Lower lobe of right lung (tissue), 2 donors: ENCODE data around the gene APOL5. TPM values are rescaled to one million over a fixed set of nuclear protein-coding genes. Genes with fewer than 3 reads are reported as not detected.

ENCODE experiments used
- ATAC-seq, 2 donors: fragments of 200-7000 bp; cut with Tn5 transposase; one replicate each; pipeline ENCODE4 v1.9.1; 2020 to 2022; ENCODE audit warnings: mild to moderate bottlenecking in 2 of 2, moderate library complexity in 2 of 2
- DNase-seq: peaks from one replicate; pipeline ENCODE4 v3.0.0-alpha.2; 2020
- H3K27ac ChIP-seq: fragments of 200-600 bp; one replicate; pipeline ENCODE4 v1.8.0; 2022
- H3K27me3 ChIP-seq: fragments of 200-600 bp; one replicate; pipeline ENCODE4 v1.8.0; 2022; ENCODE audit warnings: low read depth
- H3K36me3 ChIP-seq: fragments of 200-600 bp; one replicate; pipeline ENCODE4 v1.8.0; 2022; ENCODE audit warnings: mild to moderate bottlenecking
- H3K4me1 ChIP-seq: fragments of 200-600 bp; one replicate; pipeline ENCODE4 v1.8.0; 2022
- H3K4me3 ChIP-seq: fragments of 200-600 bp; one replicate; pipeline ENCODE4 v1.8.0; 2022; ENCODE audit warnings: mild to moderate bottlenecking
- H3K9me3 ChIP-seq: fragments of 200-600 bp; one replicate; pipeline ENCODE4 v1.8.0; 2022
- intact Hi-C: fragments of 100-400 bp; cut with DNase I; formaldehyde crosslinking; loops from one replicate; pipeline ENCODE4 v1.11.0; 2022
- total RNA-seq: library from RNA; stranded (reverse); fragmentation: NEBNext Ultra II Directional; extraction: Animal tissue kit (Norgen Biotek cat#: 25700); gene quantifications from one replicate; pipeline ENCODE4 v1.2.1, GENCODE V29; 2021
- TF ChIP-seq, protein P1 (sequence below): fragments of 200-600 bp; IDR thresholded peaks from one replicate; pipeline ENCODE4 v1.8.0; 2022; ENCODE audit warnings: antibody characterized with exemption, mild to moderate bottlenecking
- donor health status: DM: no; HTN: yes; CAD: no; lungs with severe emphysema.

Gene APOL5
- total RNA-seq, 1 donor from 2014 or later, result not detected

GRCh38 chr22:35686298-35686697, 31.4 kb upstream of the APOL5 start:
- H3K9me3 ChIP-seq, result no peaks in the 10 kb centered on the region
- no peak overlapping the region for H3K27ac ChIP-seq
- intact Hi-C loops, result no loop called here
- no peaks in the 10 kb centered on the region for H3K27me3 ChIP-seq
- no peaks in the 10 kb centered on the region for H3K4me1 ChIP-seq
- ATAC-seq (no peak), DNase-seq (no peak)
- H3K36me3 ChIP-seq, result no peaks in the 10 kb centered on the region
- TF ChIP-seq, protein P1, sequence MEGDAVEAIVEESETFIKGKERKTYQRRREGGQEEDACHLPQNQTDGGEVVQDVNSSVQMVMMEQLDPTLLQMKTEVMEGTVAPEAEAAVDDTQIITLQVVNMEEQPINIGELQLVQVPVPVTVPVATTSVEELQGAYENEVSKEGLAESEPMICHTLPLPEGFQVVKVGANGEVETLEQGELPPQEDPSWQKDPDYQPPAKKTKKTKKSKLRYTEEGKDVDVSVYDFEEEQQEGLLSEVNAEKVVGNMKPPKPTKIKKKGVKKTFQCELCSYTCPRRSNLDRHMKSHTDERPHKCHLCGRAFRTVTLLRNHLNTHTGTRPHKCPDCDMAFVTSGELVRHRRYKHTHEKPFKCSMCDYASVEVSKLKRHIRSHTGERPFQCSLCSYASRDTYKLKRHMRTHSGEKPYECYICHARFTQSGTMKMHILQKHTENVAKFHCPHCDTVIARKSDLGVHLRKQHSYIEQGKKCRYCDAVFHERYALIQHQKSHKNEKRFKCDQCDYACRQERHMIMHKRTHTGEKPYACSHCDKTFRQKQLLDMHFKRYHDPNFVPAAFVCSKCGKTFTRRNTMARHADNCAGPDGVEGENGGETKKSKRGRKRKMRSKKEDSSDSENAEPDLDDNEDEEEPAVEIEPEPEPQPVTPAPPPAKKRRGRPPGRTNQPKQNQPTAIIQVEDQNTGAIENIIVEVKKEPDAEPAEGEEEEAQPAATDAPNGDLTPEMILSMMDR, result no peak
- H3K4me3 ChIP-seq, result no peak overlapping the region

- intact Hi-C loops, result no loop called here
- no peak for DNase-seq
- H3K27me3 ChIP-seq, result no peaks in the 10 kb centered on the region
- H3K36me3 ChIP-seq, result no peaks in the 10 kb centered on the region
- no peaks in the 10 kb centered on the region for H3K9me3 ChIP-seq
- ATAC-seq, result no peak
- TF ChIP-seq, protein P1, result no peak
- H3K4me3 ChIP-seq, result no peak overlapping the region
- no peak overlapping the region for H3K27ac ChIP-seq
- no peaks in the 10 kb centered on the region for H3K4me1 ChIP-seq
These were observed 30.2 kb upstream of the APOL5 start for GRCh38 chr22:35687461-35687860.

DNA sequence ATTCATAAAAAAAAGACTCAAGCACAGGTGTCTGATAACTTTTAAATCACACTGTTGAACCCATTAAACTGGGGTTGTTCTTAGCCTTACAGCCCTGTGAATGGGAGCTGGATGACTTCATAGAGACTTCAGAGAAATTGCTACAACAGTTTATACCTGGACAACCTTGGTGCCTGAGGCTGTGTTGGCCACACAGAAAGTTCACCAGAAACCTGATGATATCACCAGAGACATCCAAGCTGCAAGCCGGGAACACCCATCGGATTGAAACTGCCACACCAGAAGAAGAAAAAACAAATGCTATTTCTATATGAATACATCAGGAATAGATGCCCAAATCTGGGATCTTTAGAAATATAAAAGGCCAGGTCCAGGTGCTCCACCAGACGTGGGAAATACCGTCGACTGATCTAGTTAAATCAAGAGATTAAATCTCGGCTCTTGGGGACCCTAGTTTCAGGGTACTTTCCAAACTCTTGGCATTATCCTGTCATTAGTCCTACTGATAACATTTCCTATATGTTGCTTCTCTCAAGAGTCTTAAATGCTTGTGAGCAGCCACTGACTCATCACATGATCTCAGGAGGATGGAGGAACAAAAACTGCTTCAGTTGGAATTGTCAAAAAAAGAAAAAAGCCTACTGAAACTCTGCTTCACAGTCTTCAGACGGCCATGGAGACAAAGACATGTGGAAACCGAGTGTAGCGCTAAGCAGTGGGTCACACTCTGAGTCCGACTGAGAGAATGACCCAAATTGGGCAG, 28.6 kb upstream of the APOL5 start:
- Histone ChIP-seq H3K27me3 (no peaks in the 10 kb centered on the region), H3K4me1 (no peaks in the 10 kb centered on the region), H3K36me3 (no peaks in the 10 kb centered on the region), H3K9me3 (no peaks in the 10 kb centered on the region), H3K4me3 (no peak overlapping the region), H3K27ac (no peak overlapping the region)
- DNase-seq, result no peak
- TF ChIP-seq, protein P1, result no peak
- no peak for ATAC-seq
- intact Hi-C loops, result no loop called here

DNA sequence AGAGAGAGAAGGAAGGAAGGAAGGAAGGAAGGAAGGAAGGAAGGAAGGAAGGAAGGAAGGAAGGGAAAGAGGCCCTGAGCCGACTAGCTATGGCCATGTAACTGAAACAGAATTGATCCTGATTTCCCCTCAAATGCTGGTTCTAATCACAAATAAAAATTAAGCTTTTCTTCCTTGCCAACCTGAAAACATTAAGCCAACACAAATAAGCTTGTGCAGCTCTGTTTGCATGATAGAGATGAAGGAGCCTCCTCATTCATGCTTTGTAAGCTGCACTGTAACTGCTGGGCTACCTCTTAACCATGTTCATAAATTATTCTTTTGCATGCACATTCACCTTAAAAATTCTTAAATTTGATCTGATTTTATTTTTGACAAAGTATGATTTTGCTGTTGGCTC, 27.7 kb upstream of the APOL5 start:
- no peaks in the 10 kb centered on the region for H3K27me3 ChIP-seq
- H3K9me3 ChIP-seq, result no peaks in the 10 kb centered on the region
- TF ChIP-seq, protein P1, result no peak
- no peak overlapping the region for H3K4me3 ChIP-seq
- no peak overlapping the region for H3K27ac ChIP-seq
- DNase-seq (no peak), ATAC-seq (no peak)
- intact Hi-C loops, result no loop called here
- H3K4me1 ChIP-seq, result no peaks in the 10 kb centered on the region
- no peaks in the 10 kb centered on the region for H3K36me3 ChIP-seq

DNA sequence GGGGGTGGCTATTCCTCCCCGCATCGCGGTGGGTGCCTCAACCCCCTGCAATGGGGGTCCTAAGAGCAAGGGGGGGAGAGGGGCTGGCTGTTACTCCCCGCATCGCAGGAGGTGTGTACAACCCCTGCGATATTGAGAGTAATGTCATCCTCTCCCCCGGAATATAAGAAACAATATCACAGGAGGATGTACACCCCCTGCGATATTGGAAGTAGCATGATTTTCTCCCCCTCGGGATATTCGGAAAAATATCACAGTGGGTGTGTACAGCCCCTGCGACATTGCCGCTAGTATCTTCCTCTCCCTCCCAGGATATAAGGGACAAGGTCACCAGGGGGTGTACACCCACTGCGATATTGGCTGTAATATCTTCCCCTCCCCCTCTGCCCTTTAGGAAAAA, 22.5 kb upstream of the APOL5 start:
- Histone ChIP-seq H3K27me3 (no peaks in the 10 kb centered on the region), H3K9me3 (no peaks in the 10 kb centered on the region), H3K4me1 (no peaks in the 10 kb centered on the region), H3K4me3 (no peak overlapping the region), H3K36me3 (no peaks in the 10 kb centered on the region), H3K27ac (no peak overlapping the region)
- TF ChIP-seq, protein P1, result no peak
- ATAC-seq (no peak), DNase-seq (no peak)
- intact Hi-C loops, result no loop called here
